Hematopoietic multipotent progenitor cell treated with erythropoietin and hydrocortisone succinate and interleukin-3 and kit ligand, for 17 days (in vitro differentiated cells): ENCODE results near the gene CCDC33.

Source experiments
- DNase-seq: peaks from one replicate; pipeline ENCODE4 v3.0.0-alpha.2; 2015; ENCODE audit warnings: low spot score

CCDC33 gene

DNA sequence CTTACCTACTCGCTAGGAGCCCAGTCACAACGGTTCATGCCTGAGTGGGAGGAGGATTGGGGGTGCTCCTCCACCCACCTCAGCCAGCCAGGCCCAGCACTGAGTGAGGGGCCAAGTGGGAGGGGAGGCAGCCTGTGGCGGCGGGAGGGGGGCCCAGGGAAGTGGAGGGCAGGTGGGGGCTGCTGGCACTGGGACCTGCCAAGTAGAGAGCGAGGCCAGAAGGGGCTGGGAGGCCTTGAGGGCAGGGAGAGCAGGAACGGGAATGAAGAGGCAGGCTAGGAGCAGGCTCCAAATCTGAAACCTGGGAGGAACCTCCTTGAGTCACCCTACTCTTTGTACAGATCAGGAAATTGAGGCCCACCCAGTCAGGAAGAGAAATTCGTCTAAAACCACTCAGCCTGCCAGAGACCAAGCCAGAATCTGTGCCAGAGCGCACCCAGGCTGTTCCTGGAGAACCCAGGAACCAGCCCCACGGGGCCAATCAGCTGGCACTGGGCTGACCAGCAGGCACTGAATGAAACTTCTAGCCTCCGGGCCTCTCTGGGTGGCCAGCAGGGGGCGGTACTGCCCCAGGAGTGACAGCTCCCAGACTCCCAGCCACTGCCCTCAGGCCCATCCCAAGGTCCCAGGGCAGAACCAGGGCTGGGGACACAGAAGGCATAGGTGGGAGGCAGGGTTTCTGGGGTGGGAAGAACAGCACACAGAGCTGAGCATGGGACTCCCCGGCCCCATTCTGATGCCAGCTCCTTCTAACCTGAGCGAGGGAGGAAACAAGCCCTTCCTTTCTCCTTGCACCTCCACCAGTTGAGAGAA lies 146.1 kb downstream of the CCDC33 start:
- peak; percentile 91 for DNase-seq

DNA sequence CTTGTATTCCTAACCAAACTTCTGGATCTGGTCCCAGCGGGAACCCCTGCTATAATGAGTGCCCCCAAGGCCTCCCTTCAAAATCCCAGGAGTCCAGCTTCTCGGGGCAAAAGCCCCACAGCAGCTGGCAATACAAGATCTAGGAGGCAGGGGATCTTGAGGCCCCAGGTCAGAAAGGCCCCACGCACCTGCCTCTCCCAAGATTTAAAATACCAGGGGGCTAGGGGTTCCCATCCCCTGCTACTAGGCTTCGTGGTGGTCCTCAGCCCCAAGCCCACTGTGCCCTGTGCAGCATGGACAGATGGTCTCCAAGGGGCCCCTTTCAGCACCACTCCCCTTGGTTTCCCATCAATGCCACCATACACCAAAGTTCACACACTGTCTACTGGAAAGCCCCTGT lies 147.2 kb downstream of the CCDC33 start:
- no peak for DNase-seq

DNA sequence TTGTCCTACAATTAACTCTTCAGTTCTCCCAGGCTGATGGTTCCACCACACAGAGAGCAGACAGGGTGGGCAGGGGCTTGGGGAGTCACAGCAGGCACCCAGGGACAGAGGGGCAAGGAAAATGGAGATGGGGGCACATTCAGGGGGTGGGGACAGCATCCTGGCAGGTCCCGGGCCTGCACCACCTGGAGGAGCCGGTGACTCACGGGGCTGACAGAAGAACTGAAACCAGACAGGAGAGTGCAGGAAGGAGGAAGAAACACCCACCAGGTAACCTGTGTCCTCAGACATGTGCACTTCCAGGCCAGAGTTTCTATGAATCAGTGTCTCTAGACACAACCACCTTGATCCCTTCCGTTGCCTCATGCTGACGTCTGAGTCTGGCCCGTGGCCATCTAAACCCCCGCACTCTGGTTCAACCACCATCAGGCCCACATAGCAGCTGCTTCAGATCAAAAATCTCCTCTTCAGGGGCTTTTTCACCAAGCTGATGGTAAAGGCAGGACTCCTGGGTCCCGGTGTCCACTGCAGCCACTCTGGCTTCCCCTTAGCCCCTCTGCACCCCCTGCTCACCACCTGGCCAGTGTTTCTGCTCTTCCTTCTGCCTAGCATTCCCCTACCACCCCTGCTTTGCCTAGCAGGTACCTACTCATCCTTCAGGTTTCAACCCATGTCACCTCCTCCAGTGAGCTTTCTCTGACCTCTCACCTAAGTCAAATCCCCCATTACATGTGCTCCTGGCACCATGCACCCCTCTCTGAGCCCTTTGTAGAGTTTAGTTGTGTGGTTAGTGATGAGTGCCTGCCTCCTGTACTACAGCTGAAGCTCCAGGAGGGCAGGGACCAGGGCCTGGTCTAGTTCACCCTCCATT lies 147.8 kb downstream of the CCDC33 start:
- DNase-seq = no peak

DNA sequence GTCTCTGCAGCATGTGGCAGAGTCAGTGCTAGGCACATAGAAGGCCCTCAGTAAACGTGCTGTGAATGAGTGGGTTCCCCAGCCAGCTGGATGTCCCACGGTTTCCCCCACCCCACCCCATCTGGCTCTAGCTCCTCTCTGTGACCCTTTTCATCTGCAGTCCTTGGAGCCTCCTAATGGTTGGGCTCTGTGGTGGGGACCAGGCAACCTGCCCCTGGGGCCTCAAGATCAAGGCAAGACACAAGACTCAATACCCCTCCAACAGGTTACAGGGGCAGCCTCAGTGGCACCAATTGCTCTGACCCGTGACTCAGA lies 148.4 kb downstream of the CCDC33 start:
- no peak for DNase-seq

DNA sequence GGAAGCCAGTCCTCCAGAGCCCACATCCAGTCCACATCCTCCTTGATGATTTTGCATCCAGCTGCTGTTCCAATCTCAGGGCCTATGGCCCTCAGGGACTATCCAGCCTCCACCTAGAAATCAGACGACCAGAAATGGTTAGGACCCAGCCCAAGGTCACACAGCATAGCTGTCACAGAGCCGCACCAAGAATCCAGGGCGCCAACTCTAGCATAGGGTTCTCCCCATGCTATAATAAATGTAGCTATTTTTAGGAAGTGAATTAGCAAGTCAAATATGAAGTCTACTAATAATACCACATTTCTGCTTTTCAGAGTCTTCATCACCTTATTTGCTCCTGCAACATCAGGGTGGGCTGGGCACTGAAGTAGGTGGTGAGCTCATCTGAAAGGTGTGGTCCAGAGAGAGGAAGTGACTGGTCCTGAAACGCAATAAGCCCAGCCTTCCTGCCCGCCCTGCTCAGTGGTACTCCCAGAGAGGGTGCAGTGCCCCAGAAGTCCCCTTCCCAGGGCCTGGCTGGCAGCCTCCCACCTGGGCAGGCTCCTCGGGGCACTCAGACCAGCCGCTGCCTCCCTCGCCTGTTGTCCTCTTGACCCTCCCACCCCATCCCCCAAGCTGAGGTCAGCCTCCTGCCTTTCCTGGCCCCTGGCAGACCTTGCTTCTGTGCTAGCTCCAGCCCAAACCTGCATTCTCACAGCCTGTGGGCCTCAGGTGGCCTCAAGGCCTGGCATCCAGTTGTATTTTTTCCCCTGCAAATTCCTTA lies 148.9 kb downstream of the CCDC33 start:
- DNase-seq = peak; percentile 73

GRCh38 chr15:74385733-74386132 lies 149.6 kb downstream of the CCDC33 start:
- no peak for DNase-seq
